ENCODE results near the gene PODN. TPM values are rescaled to one million over a fixed set of nuclear protein-coding genes. Genes with fewer than 3 reads are reported as not detected.

Gene PODN
- total RNA-seq, 6 donors from 2014 or later: 15.2 to 87.1 (median 53.1) TPM

- no peaks in the 10 kb centered on the region for H3K27me3 ChIP-seq
- peaks cover 0 to 19% (median 3%) of the 10 kb centered on the region in 4 donors for H3K4me1 ChIP-seq
- DNase-seq (no peak), ATAC-seq (ENCODE audit: low FRiP score in 2 of 2) (no peak)
- 79 to 88% methylated on average over 1 of the region's 1 CpG for WGBS, 2 donors
- no peak for TF ChIP-seq EP300 (IDR thresholded peaks at IDR 0.05)
- TF ChIP-seq POLR2AphosphoS5 (IDR thresholded peaks at IDR 0.05): no peak
- TF ChIP-seq POLR2A (IDR thresholded peaks at IDR 0.05): no peak
- TF ChIP-seq CTCF (IDR thresholded peaks at IDR 0.05): no peak
- H3K9me3 ChIP-seq: no peaks in the 10 kb centered on the region
- H3K36me3 ChIP-seq: no peaks in the 10 kb centered on the region
- H3K27ac ChIP-seq: no peak overlapping the region
- no peak overlapping the region for H3K4me3 ChIP-seq
Measured at GRCh38 chr1:53126495-53126894, 64.5 kb downstream of the PODN start.

- H3K4me3 ChIP-seq: no peak overlapping the region
- H3K27ac ChIP-seq: no peak overlapping the region
- H3K9me3 ChIP-seq: no peaks in the 10 kb centered on the region
- no peaks in the 10 kb centered on the region for H3K36me3 ChIP-seq
- 76 to 88% methylated on average over 2 to 5 of the region's 5 CpGs for WGBS, 2 donors
- DNase-seq (no peak), ATAC-seq (ENCODE audit: low FRiP score in 2 of 2) (no peak)
- no peaks in the 10 kb centered on the region for H3K27me3 ChIP-seq
- H3K4me1 ChIP-seq: peaks cover 0 to 13% (median 3%) of the 10 kb centered on the region in 4 donors
- TF ChIP-seq POLR2AphosphoS5 (IDR thresholded peaks at IDR 0.05): no peak
- TF ChIP-seq POLR2A (IDR thresholded peaks at IDR 0.05): no peak
- no peak for TF ChIP-seq CTCF (IDR thresholded peaks at IDR 0.05)
- no peak for TF ChIP-seq EP300 (IDR thresholded peaks at IDR 0.05)
Measured at GRCh38 chr1:53127546-53127945, 65.5 kb downstream of the PODN start.

- DNase-seq: no peak
- H3K36me3 ChIP-seq: no peaks in the 10 kb centered on the region
- no peak for ATAC-seq (ENCODE audit: low FRiP score in 2 of 2)
- H3K4me1 ChIP-seq: peaks cover 0 to 9% (median under 1%) of the 10 kb centered on the region in 4 donors
- no peaks in the 10 kb centered on the region for H3K27me3 ChIP-seq
- no peak overlapping the region for H3K4me3 ChIP-seq
- WGBS, 2 donors: 90 to 94% methylated on average over 4 of the region's 4 CpGs
- TF ChIP-seq POLR2AphosphoS5 (IDR thresholded peaks at IDR 0.05) (no peak), POLR2A (IDR thresholded peaks at IDR 0.05) (no peak), EP300 (IDR thresholded peaks at IDR 0.05) (no peak), CTCF (IDR thresholded peaks at IDR 0.05) (no peak)
- H3K9me3 ChIP-seq: no peaks in the 10 kb centered on the region
- H3K27ac ChIP-seq: no peak overlapping the region
Measured at GRCh38 chr1:53128401-53128800, 66.4 kb downstream of the PODN start.

GRCh38 chr1:53129891-53130597, 68.0 kb downstream of the PODN start:
- 77 to 80% methylated on average over 11 to 12 of the region's 12 CpGs for WGBS, 2 donors
- Histone ChIP-seq H3K27ac (no peak overlapping the region), H3K4me1 (peaks cover under 1 to 12% (median 2%) of the 10 kb centered on the region in 4 donors), H3K9me3 (no peaks in the 10 kb centered on the region), H3K36me3 (no peaks in the 10 kb centered on the region), H3K4me3 (no peak overlapping the region), H3K27me3 (no peaks in the 10 kb centered on the region)
- peak in 1 of 2 donors; percentile 3 for DNase-seq
- no peak for ATAC-seq (ENCODE audit: low FRiP score in 2 of 2)
- TF ChIP-seq POLR2AphosphoS5 (IDR thresholded peaks at IDR 0.05): no peak
- no peak for TF ChIP-seq EP300 (IDR thresholded peaks at IDR 0.05)
- TF ChIP-seq POLR2A (IDR thresholded peaks at IDR 0.05): no peak
- TF ChIP-seq CTCF (IDR thresholded peaks at IDR 0.05): no peak

- 80 to 92% methylated on average over 1 of the region's 1 CpG for WGBS, 2 donors
- H3K4me1 ChIP-seq: peaks cover 3 to 14% (median 6%) of the 10 kb centered on the region in 4 donors
Measured at GRCh38 chr1:53130598-53130877, 68.5 kb downstream of the PODN start.

More at GRCh38 chr1:53130598-53130877, 68.5 kb downstream of the PODN start:
- Histone ChIP-seq H3K9me3 (no peaks in the 10 kb centered on the region), H3K27ac (no peak overlapping the region), H3K36me3 (no peaks in the 10 kb centered on the region), H3K4me3 (no peak overlapping the region), H3K27me3 (no peaks in the 10 kb centered on the region)
- DNase-seq (peak in 1 of 2 donors; percentile 3), ATAC-seq (ENCODE audit: low FRiP score in 2 of 2) (no peak)
- TF ChIP-seq EP300 (IDR thresholded peaks at IDR 0.05): no peak
